Mucosa of rectum (tissue), 2 donors: ENCODE measurements around the gene PLA2G2E.

Experiments used
- H3K27ac ChIP-seq, 2 donors: one replicate each; pipeline ENCODE4 v1.7.0; 2013; ENCODE audit warnings: inconsistent platforms in 2 of 2, low read depth in 2 of 2, low read length in 2 of 2
- H3K27me3 ChIP-seq, 2 donors: one replicate each; pipeline ENCODE4 v1.7.0; 2013; ENCODE audit warnings: low read length in 2 of 2; ENCODE audit not compliant: control insufficient read depth in 2 of 2, insufficient read depth in 2 of 2
- H3K36me3 ChIP-seq, 2 donors: one replicate each; pipeline ENCODE4 v1.7.0; 2013; ENCODE audit warnings: low read length in 2 of 2; ENCODE audit not compliant: control insufficient read depth in 2 of 2, insufficient read depth in 2 of 2
- H3K4me1 ChIP-seq, 2 donors: one replicate each; pipeline ENCODE4 v1.7.0; 2013; ENCODE audit warnings: low read length in 2 of 2, mild to moderate bottlenecking in 1 of 2; ENCODE audit not compliant: control insufficient read depth in 2 of 2, insufficient read depth in 2 of 2
- H3K4me3 ChIP-seq, 2 donors: one replicate each; pipeline ENCODE4 v1.7.0; 2013; ENCODE audit warnings: low read length in 2 of 2
- H3K9ac ChIP-seq, 2 donors: one replicate each; pipeline ENCODE4 v1.7.0; 2013; ENCODE audit warnings: low read length in 2 of 2, low read depth in 1 of 2, mild to moderate bottlenecking in 1 of 2
- H3K9me3 ChIP-seq, 2 donors: one replicate each; pipeline ENCODE4 v1.7.0; 2013; ENCODE audit warnings: low read length in 2 of 2; ENCODE audit not compliant: control insufficient read depth in 2 of 2
- donor health status: healthy.
- donor health status: Normal muscosa, but diverticular disease.

The PLA2G2E gene

GRCh38 chr1:19910650-19911049, 12.8 kb downstream of the PLA2G2E start:
- H3K9ac ChIP-seq, result no peak overlapping the region
- no peaks in the 10 kb centered on the region for H3K9me3 ChIP-seq
- H3K4me1 ChIP-seq, result no peaks in the 10 kb centered on the region
- H3K27me3 ChIP-seq, result no peaks in the 10 kb centered on the region
- no peak overlapping the region for H3K27ac ChIP-seq
- H3K36me3 ChIP-seq, result peaks cover 45 to 76% of the 10 kb centered on the region in 2 donors
- H3K4me3 ChIP-seq, result no peak overlapping the region

- no peak overlapping the region for H3K27ac ChIP-seq
- H3K27me3 ChIP-seq, result no peaks in the 10 kb centered on the region
- H3K9me3 ChIP-seq, result no peaks in the 10 kb centered on the region
- H3K4me1 ChIP-seq, result no peaks in the 10 kb centered on the region
- peaks cover 47 to 79% of the 10 kb centered on the region in 2 donors for H3K36me3 ChIP-seq
- no peak overlapping the region for H3K9ac ChIP-seq
- no peak overlapping the region for H3K4me3 ChIP-seq
Observed at GRCh38 chr1:19909971-19910370, 13.4 kb downstream of the PLA2G2E start.

- Histone ChIP-seq H3K27ac (no peak overlapping the region), H3K9ac (no peak overlapping the region), H3K4me1 (no peaks in the 10 kb centered on the region), H3K27me3 (no peaks in the 10 kb centered on the region), H3K9me3 (no peaks in the 10 kb centered on the region), H3K36me3 (peaks cover 52 to 82% of the 10 kb centered on the region in 2 donors), H3K4me3 (no peak overlapping the region)
Observed at GRCh38 chr1:19909392-19909791, 14.0 kb downstream of the PLA2G2E start.

- Histone ChIP-seq H3K27ac (no peak overlapping the region), H3K9me3 (no peaks in the 10 kb centered on the region), H3K36me3 (peaks cover 53 to 77% of the 10 kb centered on the region in 2 donors), H3K4me3 (no peak overlapping the region), H3K4me1 (no peaks in the 10 kb centered on the region), H3K9ac (no peak overlapping the region), H3K27me3 (no peaks in the 10 kb centered on the region)
Observed at GRCh38 chr1:19907456-19907855, 16.0 kb downstream of the PLA2G2E start.

- H3K36me3 ChIP-seq, result peaks cover 49 to 65% of the 10 kb centered on the region in 2 donors
- no peak overlapping the region for H3K4me3 ChIP-seq
- no peak overlapping the region for H3K27ac ChIP-seq
- no peaks in the 10 kb centered on the region for H3K4me1 ChIP-seq
- H3K9ac ChIP-seq, result no peak overlapping the region
- H3K27me3 ChIP-seq, result no peaks in the 10 kb centered on the region
- H3K9me3 ChIP-seq, result no peaks in the 10 kb centered on the region
Observed at GRCh38 chr1:19903621-19904020, 19.8 kb downstream of the PLA2G2E start.

- H3K36me3 ChIP-seq, result peaks cover 35 to 53% of the 10 kb centered on the region in 2 donors
- H3K9me3 ChIP-seq, result no peaks in the 10 kb centered on the region
- H3K9ac ChIP-seq, result no peak overlapping the region
- H3K27ac ChIP-seq, result no peak overlapping the region
- H3K4me3 ChIP-seq, result no peak overlapping the region
- no peaks in the 10 kb centered on the region for H3K4me1 ChIP-seq
- no peaks in the 10 kb centered on the region for H3K27me3 ChIP-seq
Observed at GRCh38 chr1:19901653-19902052, 21.8 kb downstream of the PLA2G2E start.

GRCh38 chr1:19894218-19894617, 29.2 kb downstream of the PLA2G2E start:
- no peaks in the 10 kb centered on the region for H3K27me3 ChIP-seq
- H3K4me1 ChIP-seq, result no peaks in the 10 kb centered on the region
- no peak overlapping the region for H3K27ac ChIP-seq
- H3K4me3 ChIP-seq, result no peak overlapping the region
- H3K36me3 ChIP-seq, result peaks cover 41 to 52% of the 10 kb centered on the region in 2 donors
- H3K9ac ChIP-seq, result no peak overlapping the region
- H3K9me3 ChIP-seq, result no peaks in the 10 kb centered on the region

- Histone ChIP-seq H3K36me3 (peaks cover 39 to 47% of the 10 kb centered on the region in 2 donors), H3K27me3 (no peaks in the 10 kb centered on the region), H3K4me3 (no peak overlapping the region), H3K9ac (no peak overlapping the region), H3K9me3 (no peaks in the 10 kb centered on the region), H3K4me1 (no peaks in the 10 kb centered on the region), H3K27ac (no peak overlapping the region)
Observed at GRCh38 chr1:19893687-19894086, 29.7 kb downstream of the PLA2G2E start.

- peaks cover 39 to 46% of the 10 kb centered on the region in 2 donors for H3K36me3 ChIP-seq
- H3K4me1 ChIP-seq, result no peaks in the 10 kb centered on the region
- no peaks in the 10 kb centered on the region for H3K27me3 ChIP-seq
- no peak overlapping the region for H3K9ac ChIP-seq
- no peak overlapping the region for H3K27ac ChIP-seq
- H3K4me3 ChIP-seq, result no peak overlapping the region
- H3K9me3 ChIP-seq, result no peaks in the 10 kb centered on the region
Observed at GRCh38 chr1:19892628-19893168, 30.7 kb downstream of the PLA2G2E start.

- Histone ChIP-seq H3K27me3 (no peaks in the 10 kb centered on the region), H3K9ac (no peak overlapping the region), H3K9me3 (no peaks in the 10 kb centered on the region), H3K4me3 (no peak overlapping the region), H3K4me1 (no peaks in the 10 kb centered on the region), H3K36me3 (peaks cover 39 to 42% of the 10 kb centered on the region in 2 donors), H3K27ac (no peak overlapping the region)
Observed at GRCh38 chr1:19892129-19892528, 31.3 kb downstream of the PLA2G2E start.

GRCh38 chr1:19889656-19890055, 33.8 kb downstream of the PLA2G2E start:
- Histone ChIP-seq H3K27ac (no peak overlapping the region), H3K36me3 (peaks cover 26 to 27% of the 10 kb centered on the region in 2 donors), H3K9me3 (no peaks in the 10 kb centered on the region), H3K4me3 (no peak overlapping the region), H3K27me3 (no peaks in the 10 kb centered on the region), H3K4me1 (no peaks in the 10 kb centered on the region), H3K9ac (no peak overlapping the region)
